ENCODE data around the gene ADGRV1. TPM values are rescaled to one million over a fixed set of nuclear protein-coding genes. Genes with fewer than 3 reads are reported as not detected.
"Not testable (repeated sequence)": the region's sequence is repeated elsewhere in the genome, so short reads cannot be mapped to it uniquely, and the experiment has no call there.

ADGRV1 gene
- total RNA-seq, 1 donor from 2014 or later: 0.99 TPM

GRCh38 chr5:90843443-90843842 lies 284.8 kb downstream of the ADGRV1 start:
- no peaks in the 10 kb centered on the region for H3K9me3 Mint-ChIP-seq (ENCODE audit: unreplicated experiment)
- TF ChIP-seq, protein P1, sequence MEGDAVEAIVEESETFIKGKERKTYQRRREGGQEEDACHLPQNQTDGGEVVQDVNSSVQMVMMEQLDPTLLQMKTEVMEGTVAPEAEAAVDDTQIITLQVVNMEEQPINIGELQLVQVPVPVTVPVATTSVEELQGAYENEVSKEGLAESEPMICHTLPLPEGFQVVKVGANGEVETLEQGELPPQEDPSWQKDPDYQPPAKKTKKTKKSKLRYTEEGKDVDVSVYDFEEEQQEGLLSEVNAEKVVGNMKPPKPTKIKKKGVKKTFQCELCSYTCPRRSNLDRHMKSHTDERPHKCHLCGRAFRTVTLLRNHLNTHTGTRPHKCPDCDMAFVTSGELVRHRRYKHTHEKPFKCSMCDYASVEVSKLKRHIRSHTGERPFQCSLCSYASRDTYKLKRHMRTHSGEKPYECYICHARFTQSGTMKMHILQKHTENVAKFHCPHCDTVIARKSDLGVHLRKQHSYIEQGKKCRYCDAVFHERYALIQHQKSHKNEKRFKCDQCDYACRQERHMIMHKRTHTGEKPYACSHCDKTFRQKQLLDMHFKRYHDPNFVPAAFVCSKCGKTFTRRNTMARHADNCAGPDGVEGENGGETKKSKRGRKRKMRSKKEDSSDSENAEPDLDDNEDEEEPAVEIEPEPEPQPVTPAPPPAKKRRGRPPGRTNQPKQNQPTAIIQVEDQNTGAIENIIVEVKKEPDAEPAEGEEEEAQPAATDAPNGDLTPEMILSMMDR (IDR thresholded peaks at IDR 0.05): no peak
- no peaks in the 10 kb centered on the region for H3K36me3 Mint-ChIP-seq (ENCODE audit: unreplicated experiment)
- no peak overlapping the region for H3K27ac Mint-ChIP-seq (ENCODE audit: unreplicated experiment)
- no peak for DNase-seq (ENCODE audit: extremely low spot score, unreplicated experiment)
- H3K4me1 Mint-ChIP-seq (ENCODE audit: unreplicated experiment): no peaks in the 10 kb centered on the region
- peaks cover 5% of the 10 kb centered on the region for H3K27me3 Mint-ChIP-seq (ENCODE audit: unreplicated experiment)
- no peak overlapping the region for H3K4me3 Mint-ChIP-seq (ENCODE audit: unreplicated experiment)

- no peaks in the 10 kb centered on the region for H3K36me3 Mint-ChIP-seq (ENCODE audit: unreplicated experiment)
- no peak overlapping the region for H3K27ac Mint-ChIP-seq (ENCODE audit: unreplicated experiment)
- TF ChIP-seq, protein P1 (IDR thresholded peaks at IDR 0.05): no peak
- no peak overlapping the region for H3K4me3 Mint-ChIP-seq (ENCODE audit: unreplicated experiment)
- H3K4me1 Mint-ChIP-seq (ENCODE audit: unreplicated experiment): no peaks in the 10 kb centered on the region
- H3K27me3 Mint-ChIP-seq (ENCODE audit: unreplicated experiment): peaks cover 5% of the 10 kb centered on the region
- DNase-seq (ENCODE audit: extremely low spot score, unreplicated experiment): no peak
- H3K9me3 Mint-ChIP-seq (ENCODE audit: unreplicated experiment): no peaks in the 10 kb centered on the region
These were observed 286.3 kb downstream of the ADGRV1 start for GRCh38 chr5:90844931-90845330.

DNA sequence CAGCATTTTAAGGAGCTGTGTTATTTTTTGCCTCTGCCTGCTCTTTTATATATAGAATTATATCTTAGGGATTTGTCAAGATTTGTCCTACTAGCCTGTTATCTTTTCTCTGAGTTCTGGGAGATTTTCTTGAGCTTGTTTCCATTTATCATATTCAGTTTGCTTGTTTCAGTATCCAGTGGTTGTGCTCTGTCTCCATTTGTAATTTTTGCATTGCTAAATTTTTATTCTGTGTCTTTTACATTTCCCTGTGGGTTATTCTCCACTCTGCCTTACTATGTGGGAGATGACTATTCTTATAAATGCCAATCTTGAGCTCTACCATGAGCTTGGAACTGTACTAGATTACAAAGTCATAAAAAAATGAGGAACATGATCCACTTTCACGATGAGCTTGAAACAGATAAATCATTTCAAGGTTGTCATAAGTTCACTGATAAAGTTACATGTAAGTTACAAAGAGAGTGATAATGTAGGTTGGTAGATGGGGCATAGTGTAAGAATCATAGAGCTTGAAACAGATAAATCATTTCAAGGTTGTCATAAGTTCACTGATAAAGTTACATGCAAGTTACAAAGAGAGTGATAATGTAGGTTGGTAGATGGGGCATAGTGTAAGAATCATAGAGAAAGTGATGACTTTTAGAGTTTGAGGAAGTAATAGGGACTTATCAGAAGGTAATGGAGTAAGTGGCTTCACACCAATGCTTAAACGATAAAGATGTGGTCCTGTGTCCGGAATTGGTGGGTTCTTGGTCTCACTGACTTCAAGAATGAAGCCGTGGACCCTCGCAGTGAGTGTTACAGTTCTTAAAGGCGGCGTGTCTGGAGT lies 287.3 kb downstream of the ADGRV1 start:
- no peak for DNase-seq (ENCODE audit: extremely low spot score, unreplicated experiment)
- no peaks in the 10 kb centered on the region for H3K4me1 Mint-ChIP-seq (ENCODE audit: unreplicated experiment)
- TF ChIP-seq, protein P1 (IDR thresholded peaks at IDR 0.05): no peak
- no peak overlapping the region for H3K4me3 Mint-ChIP-seq (ENCODE audit: unreplicated experiment)
- no peaks in the 10 kb centered on the region for H3K36me3 Mint-ChIP-seq (ENCODE audit: unreplicated experiment)
- H3K27ac Mint-ChIP-seq (ENCODE audit: unreplicated experiment): no peak overlapping the region
- H3K9me3 Mint-ChIP-seq (ENCODE audit: unreplicated experiment): no peaks in the 10 kb centered on the region
- H3K27me3 Mint-ChIP-seq (ENCODE audit: unreplicated experiment): peaks cover 5% of the 10 kb centered on the region

DNA sequence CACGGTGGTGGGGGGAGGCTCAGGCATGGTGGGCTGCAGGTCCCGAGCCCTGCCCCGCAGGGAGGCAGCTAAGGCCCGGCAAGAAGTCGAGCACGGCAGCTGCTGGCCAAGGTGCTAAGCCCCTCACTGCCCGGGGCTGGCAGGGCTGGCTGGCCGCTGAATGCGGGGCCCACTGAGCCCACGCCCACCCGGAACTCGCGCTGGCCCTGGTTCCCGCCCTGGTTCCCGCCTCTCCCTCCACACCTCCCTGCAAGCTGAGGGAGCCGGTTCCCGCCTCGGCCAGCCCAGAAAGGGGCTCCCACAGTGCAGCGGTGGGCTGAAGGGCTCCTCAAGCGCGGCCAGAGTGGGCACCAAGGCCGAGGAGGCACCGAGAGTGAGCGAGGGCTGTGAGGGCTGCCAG lies 289.0 kb downstream of the ADGRV1 start:
- not testable (repeated sequence) for H3K4me3 Mint-ChIP-seq (ENCODE audit: unreplicated experiment); H3K4me1 Mint-ChIP-seq (ENCODE audit: unreplicated experiment); H3K27ac Mint-ChIP-seq (ENCODE audit: unreplicated experiment); H3K9me3 Mint-ChIP-seq (ENCODE audit: unreplicated experiment); H3K36me3 Mint-ChIP-seq (ENCODE audit: unreplicated experiment); DNase-seq (ENCODE audit: extremely low spot score, unreplicated experiment); H3K27me3 Mint-ChIP-seq (ENCODE audit: unreplicated experiment)

- Mint-ChIP-seq H3K36me3 (ENCODE audit: unreplicated experiment) (no peaks in the 10 kb centered on the region), H3K4me3 (ENCODE audit: unreplicated experiment) (no peak overlapping the region), H3K4me1 (ENCODE audit: unreplicated experiment) (no peaks in the 10 kb centered on the region), H3K9me3 (ENCODE audit: unreplicated experiment) (no peaks in the 10 kb centered on the region), H3K27ac (ENCODE audit: unreplicated experiment) (no peak overlapping the region), H3K27me3 (ENCODE audit: unreplicated experiment) (no peaks in the 10 kb centered on the region)
- no peak for DNase-seq (ENCODE audit: extremely low spot score, unreplicated experiment)
- TF ChIP-seq, protein P1 (IDR thresholded peaks at IDR 0.05): no peak
These were observed 291.3 kb downstream of the ADGRV1 start for GRCh38 chr5:90849939-90850338.
